ENCODE results near the gene AK9. TPM values are rescaled to one million over a fixed set of nuclear protein-coding genes. Genes with fewer than 3 reads are reported as not detected.

Gene AK9
- total RNA-seq, 1 experiment from 2014 or later, result 3.5 TPM

GRCh38 chr6:109687271-109687761 is 3.7 kb downstream of the AK9 start:
- TF ChIP-seq EGR1 (IDR thresholded peaks at IDR 0.05; ENCODE audit: low read depth) (peak; percentile 66), FOSL1 (IDR thresholded peaks at IDR 0.05; ENCODE audit: low read depth) (peak; percentile 25; the same call in 1 of the 2 replicates), CEBPB (IDR thresholded peaks at IDR 0.05; ENCODE audit: low read depth) (peak; percentile 70), SRF (IDR thresholded peaks at IDR 0.05; ENCODE audit: low read depth) (no peak), CBX3 (IDR thresholded peaks at IDR 0.05; ENCODE audit: low read depth) (peak; percentile 19; the same call in 1 of the 2 replicates), TCF7L2 (IDR thresholded peaks at IDR 0.05; ENCODE audit: borderline replicate concordance, extremely low read depth, insufficient read depth, insufficient read length) (no peak), SP1 (IDR thresholded peaks at IDR 0.05; ENCODE audit: low read depth) (0 out of 2 replicates have a peak, but pooled peaks have one; percentile 34)
- TF ChIP-seq, protein P1, sequence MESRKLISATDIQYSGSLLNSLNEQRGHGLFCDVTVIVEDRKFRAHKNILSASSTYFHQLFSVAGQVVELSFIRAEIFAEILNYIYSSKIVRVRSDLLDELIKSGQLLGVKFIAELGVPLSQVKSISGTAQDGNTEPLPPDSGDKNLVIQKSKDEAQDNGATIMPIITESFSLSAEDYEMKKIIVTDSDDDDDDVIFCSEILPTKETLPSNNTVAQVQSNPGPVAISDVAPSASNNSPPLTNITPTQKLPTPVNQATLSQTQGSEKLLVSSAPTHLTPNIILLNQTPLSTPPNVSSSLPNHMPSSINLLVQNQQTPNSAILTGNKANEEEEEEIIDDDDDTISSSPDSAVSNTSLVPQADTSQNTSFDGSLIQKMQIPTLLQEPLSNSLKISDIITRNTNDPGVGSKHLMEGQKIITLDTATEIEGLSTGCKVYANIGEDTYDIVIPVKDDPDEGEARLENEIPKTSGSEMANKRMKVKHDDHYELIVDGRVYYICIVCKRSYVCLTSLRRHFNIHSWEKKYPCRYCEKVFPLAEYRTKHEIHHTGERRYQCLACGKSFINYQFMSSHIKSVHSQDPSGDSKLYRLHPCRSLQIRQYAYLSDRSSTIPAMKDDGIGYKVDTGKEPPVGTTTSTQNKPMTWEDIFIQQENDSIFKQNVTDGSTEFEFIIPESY (IDR thresholded peaks at IDR 0.05; ENCODE audit: extremely low read depth, insufficient replicate concordance, low read length), result no peak
- Histone ChIP-seq H3K27ac (ENCODE audit: low read depth, low read length) (no peak overlapping the region), H3K9me2 (ENCODE audit: insufficient read depth) (no peaks in the 10 kb centered on the region), H3K36me3 (ENCODE audit: control insufficient read depth in 1 of 2, insufficient read depth in 2 of 2, low read length in 2 of 2) (no peaks in the 10 kb centered on the region), H3K4me3 (replicated peaks in 1 of 2; ENCODE audit: low read depth in 1 of 2, low read length in 2 of 2) (no peak overlapping the region), H3K4me2 (ENCODE audit: low read length) (peak overlapping the region; percentile 19; the same call in 1 of the 2 replicates), H4K20me1 (ENCODE audit: insufficient read depth) (no peaks in the 10 kb centered on the region), H3K79me2 (ENCODE audit: insufficient read depth, low read length) (no peaks in the 10 kb centered on the region), H3K9me3 (ENCODE audit: control insufficient read depth in 1 of 2, insufficient read depth in 1 of 2, low read depth in 1 of 2, low read length in 2 of 2) (no peaks in the 10 kb centered on the region), H3K9ac (ENCODE audit: low read length) (no peak overlapping the region), H3K27me3 (ENCODE audit: insufficient read depth, low read length) (0 out of 2 replicates have a peak, but pooled peaks cover 7% of the 10 kb centered on the region), H3K4me1 (ENCODE audit: control insufficient read depth in 1 of 2, insufficient read depth in 2 of 2, low read length in 2 of 2) (peaks cover 3 to 28% of the 10 kb centered on the region in 2 experiments), H2AFZ (ENCODE audit: low read depth, low read length, poor library complexity, severe bottlenecking) (no peak overlapping the region)
- intact Hi-C loops (cut with micrococcal nuclease), result no loop called here
- ATAC-seq (no peak), DNase-seq (ENCODE audit: low read depth, low spot score) (no peak)
- ChIA-PET POLR2A (no interaction called here), RAD21 (ENCODE audit: low non-redundant PET in 1 of 2, low total read pairs in 2 of 2, uncharacterized antibody in 2 of 2, unreplicated experiment in 2 of 2) (no interaction called here), CTCF (no interaction called here)
- BruUV-seq (replicated peaks), result no TSS peak
